GM23338 (cell line): Measurements from ENCODE around the gene GABBR1. TPM values are rescaled to one million over a fixed set of nuclear protein-coding genes. Genes with fewer than 3 reads are reported as not detected.

Experiments
- ATAC-seq: fragments of 200-7000 bp; cut with Tn5 transposase; 3 replicates; pipeline ENCODE4 v1.9.1; 2020
- DNase-seq: peaks from one replicate; pipeline ENCODE4 v3.0.0-alpha.2; 2015; ENCODE audit warnings: low spot score
- H2AFZ ChIP-seq: fragments of 200-600 bp; sonication (generic); 2 replicates; pipeline ENCODE4 v1.8.0; 2016; ENCODE audit warnings: antibody characterized with exemption, mild to moderate bottlenecking, moderate library complexity
- H3F3A ChIP-seq: fragments of 200-600 bp; sonication (generic); replicated peaks from 2 replicates; pipeline ENCODE4 v1.8.0; 2017; ENCODE audit warnings: antibody characterized with exemption, mixed run types, low read depth
- H3K27ac ChIP-seq: fragments of 200-600 bp; sonication (generic); 2 replicates; pipeline ENCODE4 v1.6.1; 2016; ENCODE audit warnings: low read depth
- H3K27me3 ChIP-seq: fragments of 200-600 bp; sonication (generic); 2 replicates; pipeline ENCODE4 v1.8.0; 2016; ENCODE audit warnings: mild to moderate bottlenecking, mixed run types, moderate library complexity; ENCODE audit not compliant: insufficient read depth
- H3K36me3 ChIP-seq: fragments of 200-600 bp; sonication (generic); 2 replicates; pipeline ENCODE4 v1.8.0; 2016; ENCODE audit warnings: mild to moderate bottlenecking; ENCODE audit not compliant: insufficient read depth
- H3K4me1 ChIP-seq: fragments of 200-600 bp; sonication (generic); 2 replicates; pipeline ENCODE4 v1.8.0; 2016; ENCODE audit warnings: mild to moderate bottlenecking, moderate library complexity; ENCODE audit not compliant: insufficient read depth
- H3K4me2 ChIP-seq: fragments of 200-600 bp; sonication (generic); 2 replicates; pipeline ENCODE4 v1.7.1; 2017; ENCODE audit warnings: mixed run types
- H3K4me3 ChIP-seq: fragments of 200-600 bp; sonication (generic); 2 replicates; pipeline ENCODE4 v1.6.1; 2016; ENCODE audit warnings: mixed run types
- H3K79me2 ChIP-seq: fragments of 200-600 bp; sonication (generic); replicated peaks from 2 replicates; pipeline ENCODE4 v1.8.0; 2017; ENCODE audit warnings: mild to moderate bottlenecking; ENCODE audit not compliant: insufficient read depth
- H3K9me2 ChIP-seq: fragments of 200-600 bp; sonication (generic); 2 replicates; pipeline ENCODE4 v1.8.0; 2017; ENCODE audit not compliant: insufficient read depth
- H4K20me1 ChIP-seq: fragments of 200-600 bp; sonication (generic); replicated peaks from 2 replicates; pipeline ENCODE4 v1.8.0; 2017; ENCODE audit warnings: mild to moderate bottlenecking; ENCODE audit not compliant: insufficient read depth
- H3K27ac Mint-ChIP-seq: 2 replicates; pipeline ENCODE4 v1.8.0; 2020; ENCODE audit warnings: inconsistent platforms, mild to moderate bottlenecking, moderate library complexity, mixed read lengths
- H3K27me3 Mint-ChIP-seq: 3 replicates; pipeline ENCODE4 v1.8.0; 2022; ENCODE audit warnings: low read depth, mild to moderate bottlenecking, moderate library complexity, mixed read lengths, inconsistent platforms; ENCODE audit not compliant: insufficient read depth, poor library complexity
- H3K36me3 Mint-ChIP-seq: 3 replicates; pipeline ENCODE4 v1.8.0; 2021; ENCODE audit warnings: low read depth, mild to moderate bottlenecking, inconsistent platforms, moderate library complexity, mixed read lengths
- H3K4me1 Mint-ChIP-seq: 3 replicates; pipeline ENCODE4 v1.8.0; 2020; ENCODE audit warnings: mild to moderate bottlenecking, inconsistent platforms, mixed read lengths
- H3K4me3 Mint-ChIP-seq: 3 replicates; pipeline ENCODE4 v1.8.0; 2021; ENCODE audit warnings: moderate library complexity, mild to moderate bottlenecking, inconsistent platforms, mixed read lengths
- H3K9me3 Mint-ChIP-seq: 3 replicates; pipeline ENCODE4 v1.8.0; 2020; ENCODE audit warnings: moderate library complexity, mild to moderate bottlenecking, inconsistent platforms, mixed read lengths
- CREB1 ChIP-seq: fragments of 250-450 bp; sonication (Bioruptor Pico); IDR thresholded peaks from 2 replicates; pipeline ENCODE4 v1.5.0; 2020; ENCODE audit warnings: low read depth, mild to moderate bottlenecking, moderate library complexity
- EZH2 ChIP-seq: fragments of 200-600 bp; sonication (generic); IDR thresholded peaks from one replicate; pipeline ENCODE4 v1.8.0; 2017; ENCODE audit warnings: antibody characterized with exemption, mild to moderate bottlenecking, low read depth; ENCODE audit not compliant: unreplicated experiment
- EZH2phosphoT487 ChIP-seq: fragments of 200-600 bp; sonication (generic); IDR thresholded peaks from one replicate; pipeline ENCODE4 v1.8.1; 2018; ENCODE audit warnings: antibody characterized with exemption; ENCODE audit not compliant: unreplicated experiment
- JUNB ChIP-seq: IDR thresholded peaks from one replicate; pipeline ENCODE4 v1.6.1; 2016; ENCODE audit warnings: antibody characterized with exemption; ENCODE audit not compliant: unreplicated experiment
- NANOG ChIP-seq: IDR thresholded peaks from 2 replicates; pipeline ENCODE4 v1.6.1; 2016; ENCODE audit warnings: antibody characterized with exemption, borderline replicate concordance
- POLR2AphosphoS5 ChIP-seq: IDR thresholded peaks from 2 replicates; pipeline ENCODE4 v1.6.1; 2016; ENCODE audit warnings: antibody characterized with exemption, low read depth
- STAT1 ChIP-seq: IDR thresholded peaks from one replicate; pipeline ENCODE4 v1.6.1; 2016; ENCODE audit warnings: antibody characterized with exemption; ENCODE audit not compliant: unreplicated experiment
- ZNF114 ChIP-seq: fragments of 250-450 bp; sonication (Bioruptor Pico); IDR thresholded peaks from 2 replicates; pipeline ENCODE4 v1.5.0; 2020; ENCODE audit warnings: mild to moderate bottlenecking, moderate library complexity
- ZNF331 ChIP-seq: fragments of 250-450 bp; sonication (Bioruptor Pico); IDR thresholded peaks from 2 replicates; pipeline ENCODE4 v1.5.0; 2020; ENCODE audit warnings: low read depth, mild to moderate bottlenecking, moderate library complexity
- polyA plus RNA-seq: library from polyadenylated mRNA; unstranded; fragments of >200 nt; fragmentation: Nextera tagmentation; extraction: Ambion mirVana; gene quantifications from 2 replicates; pipeline ENCODE4 v1.2.1, GENCODE V29; 2016
- total RNA-seq: library from RNA; depleted of rRNA; stranded (reverse); fragments of >200 nt; shearing (Covaris generic); gene quantifications from 2 replicates; pipeline ENCODE4 v1.2.3, GENCODE V29; 2014
- TF ChIP-seq, protein P1 (sequence below), 2 experiments: fragments of 200-600 bp in 1 of 2; sonication (generic) in 1 of 2; conservative IDR thresholded peaks; 2 replicates each; pipeline versions ENCODE4 v1.5.1 to v1.6.1; 2016 to 2017; ENCODE audit warnings: antibody characterized with exemption in 2 of 2, low read depth in 2 of 2, mild to moderate bottlenecking in 2 of 2, moderate library complexity in 1 of 2
- TF ChIP-seq, protein P2 (sequence below): IDR thresholded peaks from one replicate; pipeline ENCODE4 v1.6.1; 2018; ENCODE audit warnings: antibody characterized with exemption; ENCODE audit not compliant: unreplicated experiment
- TF ChIP-seq, protein P3 (sequence below): IDR thresholded peaks from 2 replicates; pipeline ENCODE4 v1.6.1; 2016; ENCODE audit warnings: antibody characterized with exemption
- TF ChIP-seq, protein P4 (sequence below): fragments of 250-450 bp; sonication (Bioruptor Pico); IDR thresholded peaks from 2 replicates; pipeline ENCODE4 v1.5.0; 2020; ENCODE audit warnings: mild to moderate bottlenecking, moderate library complexity

Gene GABBR1
- total and polyA plus RNA-seq, 2 experiments from 2014 or later: 42.8 to 78.9 TPM

DNA sequence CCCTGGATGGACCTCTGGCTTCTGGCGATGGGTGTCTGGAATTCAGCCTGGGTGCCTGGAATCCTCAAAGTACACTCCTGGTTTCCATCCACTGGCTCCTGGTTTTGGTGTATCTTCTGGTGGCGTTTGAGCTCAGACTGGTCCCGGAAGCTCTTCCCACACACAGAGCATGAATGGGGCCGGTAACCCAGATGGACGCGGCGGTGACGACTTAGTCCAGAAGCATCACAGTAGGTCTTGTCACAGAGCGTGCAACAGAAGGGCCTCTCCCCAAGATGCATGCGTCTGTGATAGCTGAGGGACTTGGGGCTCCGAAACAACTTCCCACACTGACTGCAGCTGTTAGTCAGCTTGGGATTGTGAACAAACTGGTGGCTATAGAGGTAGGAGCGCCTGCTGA lies 40.2 kb upstream of the GABBR1 start:
- TF ChIP-seq, protein P1, sequence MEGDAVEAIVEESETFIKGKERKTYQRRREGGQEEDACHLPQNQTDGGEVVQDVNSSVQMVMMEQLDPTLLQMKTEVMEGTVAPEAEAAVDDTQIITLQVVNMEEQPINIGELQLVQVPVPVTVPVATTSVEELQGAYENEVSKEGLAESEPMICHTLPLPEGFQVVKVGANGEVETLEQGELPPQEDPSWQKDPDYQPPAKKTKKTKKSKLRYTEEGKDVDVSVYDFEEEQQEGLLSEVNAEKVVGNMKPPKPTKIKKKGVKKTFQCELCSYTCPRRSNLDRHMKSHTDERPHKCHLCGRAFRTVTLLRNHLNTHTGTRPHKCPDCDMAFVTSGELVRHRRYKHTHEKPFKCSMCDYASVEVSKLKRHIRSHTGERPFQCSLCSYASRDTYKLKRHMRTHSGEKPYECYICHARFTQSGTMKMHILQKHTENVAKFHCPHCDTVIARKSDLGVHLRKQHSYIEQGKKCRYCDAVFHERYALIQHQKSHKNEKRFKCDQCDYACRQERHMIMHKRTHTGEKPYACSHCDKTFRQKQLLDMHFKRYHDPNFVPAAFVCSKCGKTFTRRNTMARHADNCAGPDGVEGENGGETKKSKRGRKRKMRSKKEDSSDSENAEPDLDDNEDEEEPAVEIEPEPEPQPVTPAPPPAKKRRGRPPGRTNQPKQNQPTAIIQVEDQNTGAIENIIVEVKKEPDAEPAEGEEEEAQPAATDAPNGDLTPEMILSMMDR (conservative IDR thresholded peaks at IDR 0.05; ENCODE audit: low read depth in 2 of 2): no peak
- TF ChIP-seq, protein P2, sequence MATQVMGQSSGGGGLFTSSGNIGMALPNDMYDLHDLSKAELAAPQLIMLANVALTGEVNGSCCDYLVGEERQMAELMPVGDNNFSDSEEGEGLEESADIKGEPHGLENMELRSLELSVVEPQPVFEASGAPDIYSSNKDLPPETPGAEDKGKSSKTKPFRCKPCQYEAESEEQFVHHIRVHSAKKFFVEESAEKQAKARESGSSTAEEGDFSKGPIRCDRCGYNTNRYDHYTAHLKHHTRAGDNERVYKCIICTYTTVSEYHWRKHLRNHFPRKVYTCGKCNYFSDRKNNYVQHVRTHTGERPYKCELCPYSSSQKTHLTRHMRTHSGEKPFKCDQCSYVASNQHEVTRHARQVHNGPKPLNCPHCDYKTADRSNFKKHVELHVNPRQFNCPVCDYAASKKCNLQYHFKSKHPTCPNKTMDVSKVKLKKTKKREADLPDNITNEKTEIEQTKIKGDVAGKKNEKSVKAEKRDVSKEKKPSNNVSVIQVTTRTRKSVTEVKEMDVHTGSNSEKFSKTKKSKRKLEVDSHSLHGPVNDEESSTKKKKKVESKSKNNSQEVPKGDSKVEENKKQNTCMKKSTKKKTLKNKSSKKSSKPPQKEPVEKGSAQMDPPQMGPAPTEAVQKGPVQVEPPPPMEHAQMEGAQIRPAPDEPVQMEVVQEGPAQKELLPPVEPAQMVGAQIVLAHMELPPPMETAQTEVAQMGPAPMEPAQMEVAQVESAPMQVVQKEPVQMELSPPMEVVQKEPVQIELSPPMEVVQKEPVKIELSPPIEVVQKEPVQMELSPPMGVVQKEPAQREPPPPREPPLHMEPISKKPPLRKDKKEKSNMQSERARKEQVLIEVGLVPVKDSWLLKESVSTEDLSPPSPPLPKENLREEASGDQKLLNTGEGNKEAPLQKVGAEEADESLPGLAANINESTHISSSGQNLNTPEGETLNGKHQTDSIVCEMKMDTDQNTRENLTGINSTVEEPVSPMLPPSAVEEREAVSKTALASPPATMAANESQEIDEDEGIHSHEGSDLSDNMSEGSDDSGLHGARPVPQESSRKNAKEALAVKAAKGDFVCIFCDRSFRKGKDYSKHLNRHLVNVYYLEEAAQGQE: no peak
- TF ChIP-seq ZNF114 (CRISPR knock-in tag) (no peak), JUNB (no peak), CREB1 (CRISPR knock-in tag) (no peak), STAT1 (no peak), EZH2phosphoT487 (no peak), NANOG (no peak), POLR2AphosphoS5 (no peak), EZH2 (no peak), ZNF331 (no peak)
- TF ChIP-seq, protein P3, sequence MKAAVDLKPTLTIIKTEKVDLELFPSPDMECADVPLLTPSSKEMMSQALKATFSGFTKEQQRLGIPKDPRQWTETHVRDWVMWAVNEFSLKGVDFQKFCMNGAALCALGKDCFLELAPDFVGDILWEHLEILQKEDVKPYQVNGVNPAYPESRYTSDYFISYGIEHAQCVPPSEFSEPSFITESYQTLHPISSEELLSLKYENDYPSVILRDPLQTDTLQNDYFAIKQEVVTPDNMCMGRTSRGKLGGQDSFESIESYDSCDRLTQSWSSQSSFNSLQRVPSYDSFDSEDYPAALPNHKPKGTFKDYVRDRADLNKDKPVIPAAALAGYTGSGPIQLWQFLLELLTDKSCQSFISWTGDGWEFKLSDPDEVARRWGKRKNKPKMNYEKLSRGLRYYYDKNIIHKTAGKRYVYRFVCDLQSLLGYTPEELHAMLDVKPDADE: no peak
- TF ChIP-seq, protein P4, sequence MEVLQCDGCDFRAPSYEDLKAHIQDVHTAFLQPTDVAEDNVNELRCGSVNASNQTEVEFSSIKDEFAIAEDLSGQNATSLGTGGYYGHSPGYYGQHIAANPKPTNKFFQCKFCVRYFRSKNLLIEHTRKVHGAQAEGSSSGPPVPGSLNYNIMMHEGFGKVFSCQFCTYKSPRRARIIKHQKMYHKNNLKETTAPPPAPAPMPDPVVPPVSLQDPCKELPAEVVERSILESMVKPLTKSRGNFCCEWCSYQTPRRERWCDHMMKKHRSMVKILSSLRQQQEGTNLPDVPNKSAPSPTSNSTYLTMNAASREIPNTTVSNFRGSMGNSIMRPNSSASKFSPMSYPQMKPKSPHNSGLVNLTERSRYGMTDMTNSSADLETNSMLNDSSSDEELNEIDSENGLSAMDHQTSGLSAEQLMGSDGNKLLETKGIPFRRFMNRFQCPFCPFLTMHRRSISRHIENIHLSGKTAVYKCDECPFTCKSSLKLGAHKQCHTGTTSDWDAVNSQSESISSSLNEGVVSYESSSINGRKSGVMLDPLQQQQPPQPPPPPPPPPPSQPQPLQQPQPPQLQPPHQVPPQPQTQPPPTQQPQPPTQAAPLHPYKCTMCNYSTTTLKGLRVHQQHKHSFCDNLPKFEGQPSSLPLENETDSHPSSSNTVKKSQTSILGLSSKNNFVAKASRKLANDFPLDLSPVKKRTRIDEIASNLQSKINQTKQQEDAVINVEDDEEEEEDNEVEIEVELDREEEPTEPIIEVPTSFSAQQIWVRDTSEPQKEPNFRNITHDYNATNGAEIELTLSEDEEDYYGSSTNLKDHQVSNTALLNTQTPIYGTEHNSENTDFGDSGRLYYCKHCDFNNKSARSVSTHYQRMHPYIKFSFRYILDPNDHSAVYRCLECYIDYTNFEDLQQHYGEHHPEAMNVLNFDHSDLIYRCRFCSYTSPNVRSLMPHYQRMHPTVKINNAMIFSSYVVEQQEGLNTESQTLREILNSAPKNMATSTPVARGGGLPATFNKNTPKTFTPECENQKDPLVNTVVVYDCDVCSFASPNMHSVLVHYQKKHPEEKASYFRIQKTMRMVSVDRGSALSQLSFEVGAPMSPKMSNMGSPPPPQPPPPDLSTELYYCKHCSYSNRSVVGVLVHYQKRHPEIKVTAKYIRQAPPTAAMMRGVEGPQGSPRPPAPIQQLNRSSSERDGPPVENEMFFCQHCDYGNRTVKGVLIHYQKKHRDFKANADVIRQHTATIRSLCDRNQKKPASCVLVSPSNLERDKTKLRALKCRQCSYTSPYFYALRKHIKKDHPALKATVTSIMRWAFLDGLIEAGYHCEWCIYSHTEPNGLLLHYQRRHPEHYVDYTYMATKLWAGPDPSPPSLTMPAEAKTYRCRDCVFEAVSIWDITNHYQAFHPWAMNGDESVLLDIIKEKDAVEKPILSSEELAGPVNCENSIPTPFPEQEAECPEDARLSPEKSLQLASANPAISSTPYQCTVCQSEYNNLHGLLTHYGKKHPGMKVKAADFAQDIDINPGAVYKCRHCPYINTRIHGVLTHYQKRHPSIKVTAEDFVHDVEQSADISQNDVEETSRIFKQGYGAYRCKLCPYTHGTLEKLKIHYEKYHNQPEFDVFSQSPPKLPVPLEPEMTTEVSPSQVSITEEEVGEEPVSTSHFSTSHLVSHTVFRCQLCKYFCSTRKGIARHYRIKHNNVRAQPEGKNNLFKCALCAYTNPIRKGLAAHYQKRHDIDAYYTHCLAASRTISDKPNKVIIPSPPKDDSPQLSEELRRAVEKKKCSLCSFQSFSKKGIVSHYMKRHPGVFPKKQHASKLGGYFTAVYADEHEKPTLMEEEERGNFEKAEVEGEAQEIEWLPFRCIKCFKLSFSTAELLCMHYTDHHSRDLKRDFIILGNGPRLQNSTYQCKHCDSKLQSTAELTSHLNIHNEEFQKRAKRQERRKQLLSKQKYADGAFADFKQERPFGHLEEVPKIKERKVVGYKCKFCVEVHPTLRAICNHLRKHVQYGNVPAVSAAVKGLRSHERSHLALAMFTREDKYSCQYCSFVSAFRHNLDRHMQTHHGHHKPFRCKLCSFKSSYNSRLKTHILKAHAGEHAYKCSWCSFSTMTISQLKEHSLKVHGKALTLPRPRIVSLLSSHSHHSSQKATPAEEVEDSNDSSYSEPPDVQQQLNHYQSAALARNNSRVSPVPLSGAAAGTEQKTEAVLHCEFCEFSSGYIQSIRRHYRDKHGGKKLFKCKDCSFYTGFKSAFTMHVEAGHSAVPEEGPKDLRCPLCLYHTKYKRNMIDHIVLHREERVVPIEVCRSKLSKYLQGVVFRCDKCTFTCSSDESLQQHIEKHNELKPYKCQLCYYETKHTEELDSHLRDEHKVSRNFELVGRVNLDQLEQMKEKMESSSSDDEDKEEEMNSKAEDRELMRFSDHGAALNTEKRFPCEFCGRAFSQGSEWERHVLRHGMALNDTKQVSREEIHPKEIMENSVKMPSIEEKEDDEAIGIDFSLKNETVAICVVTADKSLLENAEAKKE (CRISPR knock-in tag): no peak
- no peak overlapping the region for H3K4me2 ChIP-seq
- H3K27me3 ChIP-seq: no peaks in the 10 kb centered on the region
- H3F3A ChIP-seq: peaks cover 5% of the 10 kb centered on the region; the same call in 1 of the 2 replicates
- no peak overlapping the region for H3K27ac ChIP-seq
- no peak overlapping the region for H3K4me3 ChIP-seq
- Mint-ChIP-seq H3K4me1 (peaks cover 24% of the 10 kb centered on the region), H3K27me3 (peaks cover 7% of the 10 kb centered on the region), H3K36me3 (no peaks in the 10 kb centered on the region; the same call in 1 of the 3 replicates), H3K4me3 (no peak overlapping the region), H3K27ac (no peak overlapping the region), H3K9me3 (peaks cover 6% of the 10 kb centered on the region; the same call in 1 of the 3 replicates)
- no peak overlapping the region for H2AFZ ChIP-seq
- ATAC-seq: no peak
- no peaks in the 10 kb centered on the region for H3K36me3 ChIP-seq
- no peaks in the 10 kb centered on the region for H3K79me2 ChIP-seq
- peaks cover 13% of the 10 kb centered on the region for H3K9me2 ChIP-seq
- no peak for DNase-seq
- peaks cover 12% of the 10 kb centered on the region for H3K4me1 ChIP-seq
- H4K20me1 ChIP-seq: no peaks in the 10 kb centered on the region
